NCI-H1048 (cell line): ENCODE results near the gene RAB34.
"Not testable (repeated sequence)": the region's sequence is repeated elsewhere in the genome, so short reads cannot be mapped to it uniquely, and the experiment has no call there.

Experiments
- DNase-seq: peaks from one replicate; lab custom pipeline; 2025; lab: John Stamatoyannopoulos, UW

RAB34 gene

DNA sequence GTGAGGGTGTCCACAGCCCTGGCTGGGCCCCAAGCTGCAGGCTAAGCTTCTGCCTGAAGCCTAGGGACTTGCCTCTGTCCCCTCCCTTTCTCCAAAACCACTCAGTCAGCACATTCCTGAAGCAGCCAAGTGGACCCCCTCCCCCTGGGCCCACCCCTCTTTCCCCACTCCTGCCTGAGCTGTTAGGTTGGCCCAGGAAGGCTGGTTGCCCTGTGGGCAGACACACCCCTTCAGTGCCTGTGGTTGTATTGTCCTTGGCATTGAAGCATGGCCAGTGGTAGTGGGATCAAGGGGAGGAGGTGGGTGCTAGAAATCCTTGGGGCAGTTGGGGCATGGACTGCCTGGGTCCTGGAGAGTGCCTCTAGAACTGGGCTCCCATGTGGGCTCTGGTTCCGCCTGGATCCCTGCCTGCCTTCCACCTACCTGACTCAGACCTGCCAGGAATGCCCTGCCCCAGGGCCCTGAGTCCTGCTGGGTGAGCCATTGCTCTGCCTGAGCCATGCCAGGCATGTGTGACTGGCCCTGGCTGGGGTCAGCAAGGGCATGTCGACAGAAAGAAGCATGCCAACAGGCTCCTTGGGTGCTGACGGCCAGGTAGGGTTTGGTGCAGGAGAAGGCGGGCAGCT is 28.2 kb upstream of the RAB34 start:
- no peak for DNase-seq

- DNase-seq: no peak
Observed at GRCh38 chr17:28744972-28745785, 27.5 kb upstream of the RAB34 start.

DNA sequence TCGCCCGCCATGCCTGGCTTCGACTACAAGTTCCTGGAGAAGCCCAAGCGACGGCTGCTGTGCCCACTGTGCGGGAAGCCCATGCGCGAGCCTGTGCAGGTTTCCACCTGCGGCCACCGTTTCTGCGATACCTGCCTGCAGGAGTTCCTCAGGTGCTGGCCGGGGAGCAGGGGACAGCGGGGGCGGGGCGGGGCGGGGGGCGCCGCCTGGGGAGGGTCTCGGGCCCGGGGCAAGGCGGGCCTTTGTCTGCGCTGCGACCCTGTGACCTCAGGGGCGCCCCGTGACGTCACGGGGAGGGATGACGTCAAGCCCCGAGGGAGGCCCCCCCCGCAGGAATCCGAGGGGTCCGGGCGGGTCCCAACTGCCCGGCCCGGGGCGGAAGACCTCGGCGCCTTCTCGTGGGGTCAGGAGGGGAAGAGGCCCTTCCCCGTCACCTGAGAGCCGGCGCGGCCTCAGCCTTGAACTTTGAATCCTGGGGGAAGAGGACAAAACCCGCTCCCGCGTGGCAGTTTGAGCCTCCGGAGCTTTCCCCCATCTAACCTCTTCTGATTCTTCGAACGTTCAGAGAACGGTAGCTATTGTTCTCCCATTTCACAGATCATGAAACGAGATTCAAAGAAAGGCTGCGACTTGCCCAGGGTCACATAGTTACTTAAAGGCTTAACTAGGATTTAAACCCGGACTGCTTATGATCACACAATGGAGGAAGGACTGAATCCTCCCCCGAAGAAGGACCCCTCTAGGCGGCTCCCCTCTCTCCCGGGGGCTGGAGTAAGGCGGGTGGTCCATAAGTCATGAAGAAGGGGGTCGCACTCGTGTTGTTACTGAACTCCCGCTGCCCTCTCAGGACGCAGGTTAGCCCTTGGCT is 26.7 kb upstream of the RAB34 start:
- DNase-seq: no peak

DNA sequence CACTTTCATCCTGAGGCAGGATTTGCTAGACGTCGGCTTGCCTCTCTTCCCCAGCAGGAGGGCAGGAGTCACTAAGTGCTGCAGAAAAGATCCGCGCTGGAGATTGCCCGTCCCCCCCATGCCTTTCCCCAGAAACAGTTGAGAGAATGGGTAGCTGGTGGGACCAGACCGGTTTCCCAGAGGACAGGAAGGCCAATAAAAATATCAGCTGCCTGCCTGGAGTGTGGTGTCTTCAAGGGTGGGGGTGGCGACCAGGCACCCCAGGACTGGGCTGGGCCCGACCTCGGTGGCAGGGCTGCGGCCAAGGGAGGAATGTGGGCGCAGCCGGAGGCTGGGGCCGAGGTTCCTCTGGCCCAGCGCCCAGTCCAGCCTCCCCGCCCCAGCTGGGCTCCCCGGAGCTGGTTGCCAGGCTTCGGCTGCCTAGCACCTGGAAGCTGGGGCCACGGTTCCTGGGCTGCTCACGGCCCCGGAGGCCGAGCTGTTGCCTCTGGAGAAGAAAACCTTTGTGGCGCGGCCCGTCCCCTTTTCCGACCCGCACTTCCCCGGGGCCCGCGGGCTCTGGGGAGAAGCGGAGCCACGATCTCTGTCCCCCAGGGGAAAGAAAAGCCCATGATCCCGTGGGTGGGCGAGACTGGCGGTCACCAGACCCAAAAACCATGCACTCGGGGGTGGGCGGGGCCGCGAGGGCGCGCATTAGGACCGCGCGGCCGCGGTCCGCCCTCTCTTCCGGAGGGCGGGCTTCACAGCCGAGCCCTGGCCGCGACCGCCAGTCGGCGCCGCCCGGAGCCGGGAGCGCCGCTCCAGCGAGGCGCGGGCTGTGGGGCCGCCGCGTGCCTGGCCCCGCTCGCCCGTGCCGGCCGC is 25.8 kb upstream of the RAB34 start, which contains the start of gene TRAF4:
TRAF4 (plus strand) TSS at position 769 of the 861 bp plus-strand sequence. CDS start 102 bp downstream, outside the sequence.
- DNase-seq: peak; percentile 54

DNA sequence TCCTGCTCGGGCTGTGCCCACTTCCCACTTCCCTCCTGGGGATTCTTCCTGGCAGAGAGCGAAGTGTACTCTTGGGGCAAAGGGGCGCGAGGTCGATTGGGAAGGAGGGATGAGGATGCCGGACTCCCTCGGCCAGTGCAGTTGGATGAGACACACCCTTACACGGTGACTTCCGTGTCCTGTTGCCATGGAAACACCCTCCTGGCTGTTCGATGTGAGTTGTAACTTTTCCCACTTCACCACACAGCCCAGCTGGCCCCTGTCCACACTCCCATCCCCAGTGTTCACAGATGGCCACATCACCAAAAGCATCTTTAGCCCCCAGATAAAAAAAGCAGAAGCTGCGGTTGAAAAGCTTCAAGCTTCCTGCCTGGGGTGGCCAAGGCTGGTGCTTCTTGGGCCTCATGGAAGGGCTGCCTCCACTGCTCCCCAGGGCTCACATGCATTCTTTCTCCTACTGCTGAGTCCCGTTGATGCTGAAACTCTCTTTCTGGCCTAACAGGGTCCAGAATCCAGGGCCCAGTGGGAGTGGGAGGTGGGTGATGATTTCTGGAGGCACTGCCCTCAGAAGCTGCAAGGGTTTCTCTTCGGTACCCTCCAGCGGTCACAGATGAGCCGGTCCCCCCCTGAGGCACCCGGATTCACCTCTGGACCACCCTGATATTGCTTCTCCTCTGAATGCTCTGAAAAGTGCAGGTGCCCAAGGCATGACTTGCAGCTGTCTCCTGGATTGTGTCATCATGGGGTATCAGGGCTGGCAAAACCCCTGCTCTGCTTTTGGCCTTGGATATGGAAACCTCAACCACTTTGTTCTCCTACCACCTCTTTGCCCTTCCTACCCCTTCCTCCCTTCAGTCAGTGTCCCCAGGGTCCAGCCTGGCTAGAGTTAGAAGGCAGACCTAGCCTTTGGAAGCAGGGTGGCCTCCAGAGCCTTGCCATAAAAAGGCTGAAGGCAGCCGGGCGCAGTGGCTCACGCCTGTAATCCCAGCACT is 24.0 kb upstream of the RAB34 start:
- DNase-seq: no peak

- DNase-seq: no peak
Observed at GRCh38 chr17:28740406-28741357, 23.0 kb upstream of the RAB34 start.

GRCh38 chr17:28738680-28739384 is 21.2 kb upstream of the RAB34 start:
- DNase-seq: no peak

DNA sequence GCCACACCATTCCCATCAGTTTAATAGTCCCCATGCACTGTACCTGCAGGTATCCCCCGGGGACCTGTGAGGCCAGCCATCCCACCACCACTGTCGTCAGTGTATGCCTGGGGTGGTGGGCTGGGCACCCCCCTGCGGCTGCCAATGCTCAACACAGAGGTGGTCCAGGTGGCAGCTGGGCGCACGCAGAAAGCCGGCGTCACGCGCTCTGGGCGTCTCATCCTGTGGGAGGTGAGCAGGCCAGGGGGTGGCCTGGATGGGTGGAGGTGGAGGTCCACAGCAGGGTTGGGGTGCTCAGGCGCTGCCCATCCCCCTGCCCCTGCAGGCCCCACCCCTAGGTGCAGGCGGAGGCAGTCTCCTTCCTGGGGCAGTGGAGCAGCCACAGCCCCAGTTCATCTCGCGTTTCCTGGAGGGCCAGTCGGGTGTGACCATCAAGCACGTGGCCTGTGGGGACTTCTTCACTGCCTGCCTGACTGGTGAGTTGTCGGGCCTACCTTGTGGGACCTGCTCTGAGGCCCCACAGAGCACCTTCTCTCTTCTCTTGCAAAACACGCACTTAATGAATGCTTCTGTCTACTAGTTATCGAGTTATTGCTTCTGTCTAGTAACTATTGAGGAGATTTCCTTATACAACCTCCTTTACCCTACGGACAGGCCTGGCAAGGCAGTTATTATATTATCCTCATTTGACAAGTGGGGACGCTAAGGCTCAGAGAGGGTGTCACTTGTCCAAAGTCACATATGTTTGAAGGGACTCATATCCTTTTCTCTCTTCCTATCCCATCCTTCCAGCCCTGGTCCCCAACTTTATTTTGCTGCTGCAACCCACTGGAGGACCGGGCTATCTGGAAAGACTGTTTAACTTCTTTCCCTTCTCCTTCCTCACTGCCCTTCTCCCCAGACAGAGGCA is 20.4 kb upstream of the RAB34 start:
- no peak for DNase-seq

DNA sequence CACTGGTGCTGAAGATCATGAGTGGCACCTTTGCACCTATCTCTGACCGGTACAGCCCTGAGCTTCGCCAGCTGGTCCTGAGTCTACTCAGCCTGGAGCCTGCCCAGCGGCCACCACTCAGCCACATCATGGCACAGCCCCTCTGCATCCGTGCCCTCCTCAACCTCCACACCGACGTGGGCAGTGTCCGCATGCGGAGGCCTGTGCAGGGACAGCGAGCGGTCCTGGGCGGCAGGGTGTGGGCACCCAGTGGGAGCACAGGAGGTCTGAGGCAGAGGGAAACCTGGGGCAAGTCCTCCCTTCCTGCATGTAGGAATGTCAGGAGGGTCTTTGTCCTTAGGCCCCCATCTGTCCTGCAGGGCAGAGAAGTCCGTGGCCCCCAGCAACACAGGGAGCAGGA is 19.6 kb upstream of the RAB34 start:
- no peak for DNase-seq

GRCh38 chr17:28735913-28736769 is 18.5 kb upstream of the RAB34 start:
- not testable (repeated sequence) for DNase-seq

DNA sequence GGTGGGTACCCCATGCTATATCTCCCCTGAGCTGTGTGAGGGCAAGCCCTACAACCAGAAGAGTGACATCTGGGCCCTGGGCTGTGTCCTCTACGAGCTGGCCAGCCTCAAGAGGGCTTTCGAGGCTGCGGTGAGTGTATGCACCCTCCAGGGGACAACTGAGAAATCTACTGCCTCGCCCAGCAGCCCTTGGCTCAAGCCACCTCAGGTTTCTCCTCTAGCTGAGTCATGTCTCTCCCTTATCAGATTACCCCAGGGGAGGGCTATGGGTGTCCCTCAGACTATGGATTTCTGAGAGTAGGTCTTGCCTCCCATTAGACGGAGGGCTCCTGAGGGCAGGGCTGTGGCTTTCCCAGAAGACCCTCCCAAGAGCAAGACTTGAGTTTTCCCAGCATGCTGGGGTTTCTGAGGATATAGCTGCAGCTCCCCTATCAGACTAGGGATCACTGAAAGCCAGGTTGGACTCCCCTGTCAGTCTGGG is 17.6 kb upstream of the RAB34 start:
- no peak for DNase-seq

GRCh38 chr17:28734712-28735241 is 17.1 kb upstream of the RAB34 start:
- no peak for DNase-seq

DNA sequence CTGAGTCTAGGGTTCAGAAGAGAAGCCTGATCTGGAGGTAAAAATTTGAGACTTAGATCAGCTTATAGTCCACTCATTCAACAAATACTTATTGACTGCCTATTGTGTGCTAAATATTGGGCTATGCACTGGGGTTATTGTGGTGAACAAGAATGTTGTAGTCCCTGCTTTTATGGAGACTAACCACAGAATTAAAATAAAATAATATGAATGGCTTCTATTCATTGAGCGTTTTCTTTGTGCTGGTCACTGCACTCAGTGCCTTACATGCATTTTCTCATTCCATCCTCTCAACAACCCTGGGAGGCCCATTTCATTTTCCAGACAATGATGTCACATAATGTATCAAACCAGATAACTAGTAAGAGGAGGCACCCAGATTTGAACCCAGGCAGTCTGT is 15.7 kb upstream of the RAB34 start:
- no peak for DNase-seq

- no peak for DNase-seq
Observed at GRCh38 chr17:28729950-28730330, 12.3 kb upstream of the RAB34 start.

GRCh38 chr17:28728364-28729200 is 10.9 kb upstream of the RAB34 start, which contains the start of gene NEK8:
Gene NEK8, plus strand, starts transcription at chr17:28728788. Its CDS starts 26 bp downstream, at chr17:28728814.
- DNase-seq: peak; percentile 85
